Loucy (cell line): ENCODE measurements around the gene TOP3A.

Experiments used
- EZH2phosphoT487 ChIP-seq: fragments of 200-600 bp; IDR thresholded peaks from 2 replicates; pipeline ENCODE4 v1.6.1; 2018; ENCODE audit warnings: antibody characterized with exemption, mild to moderate bottlenecking, moderate library complexity, borderline replicate concordance
- TF ChIP-seq, protein P1 (sequence below): fragments of 200-600 bp; sonication (generic); conservative IDR thresholded peaks from 2 replicates; pipeline ENCODE4 v1.5.1; 2014; ENCODE audit warnings: mild to moderate bottlenecking, antibody characterized with exemption, low read length

DNA sequence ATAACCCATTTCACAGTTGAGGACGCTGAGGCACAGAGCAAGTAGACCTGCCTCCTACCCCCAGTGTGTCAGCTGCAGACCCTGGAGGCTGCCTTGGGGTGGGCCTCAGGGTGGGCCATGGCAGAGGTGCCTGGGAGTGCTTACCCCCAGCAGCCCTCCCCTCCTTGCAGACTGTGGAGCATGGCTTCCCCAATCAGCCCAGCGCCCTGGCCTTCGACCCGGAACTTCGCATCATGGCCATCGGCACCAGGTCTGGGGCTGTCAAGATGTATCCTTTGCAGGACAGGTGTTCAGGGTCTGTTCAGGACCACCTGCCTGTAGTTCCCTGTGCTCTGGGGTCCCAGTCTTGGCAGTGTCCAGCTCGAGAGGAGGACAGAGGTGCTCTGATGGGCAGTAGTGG is 85.0 kb downstream of the TOP3A start:
- TF ChIP-seq, protein P1, sequence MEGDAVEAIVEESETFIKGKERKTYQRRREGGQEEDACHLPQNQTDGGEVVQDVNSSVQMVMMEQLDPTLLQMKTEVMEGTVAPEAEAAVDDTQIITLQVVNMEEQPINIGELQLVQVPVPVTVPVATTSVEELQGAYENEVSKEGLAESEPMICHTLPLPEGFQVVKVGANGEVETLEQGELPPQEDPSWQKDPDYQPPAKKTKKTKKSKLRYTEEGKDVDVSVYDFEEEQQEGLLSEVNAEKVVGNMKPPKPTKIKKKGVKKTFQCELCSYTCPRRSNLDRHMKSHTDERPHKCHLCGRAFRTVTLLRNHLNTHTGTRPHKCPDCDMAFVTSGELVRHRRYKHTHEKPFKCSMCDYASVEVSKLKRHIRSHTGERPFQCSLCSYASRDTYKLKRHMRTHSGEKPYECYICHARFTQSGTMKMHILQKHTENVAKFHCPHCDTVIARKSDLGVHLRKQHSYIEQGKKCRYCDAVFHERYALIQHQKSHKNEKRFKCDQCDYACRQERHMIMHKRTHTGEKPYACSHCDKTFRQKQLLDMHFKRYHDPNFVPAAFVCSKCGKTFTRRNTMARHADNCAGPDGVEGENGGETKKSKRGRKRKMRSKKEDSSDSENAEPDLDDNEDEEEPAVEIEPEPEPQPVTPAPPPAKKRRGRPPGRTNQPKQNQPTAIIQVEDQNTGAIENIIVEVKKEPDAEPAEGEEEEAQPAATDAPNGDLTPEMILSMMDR = no peak
- no peak for TF ChIP-seq EZH2phosphoT487
